LoVo (cell line): ENCODE measurements around the gene LDB2.
A peak's percentile ranks its signal among the peaks of the same experiment; 100 is the strongest.
"Not testable (repeated sequence)": the region's sequence is repeated elsewhere in the genome, so short reads cannot be mapped to it uniquely, and the experiment has no call there.

ENCODE experiments used
- DNase-seq: peaks from one replicate; pipeline ENCODE4 v3.0.0-alpha.2; 2016; ENCODE audit warnings: low spot score

The LDB2 gene

DNA sequence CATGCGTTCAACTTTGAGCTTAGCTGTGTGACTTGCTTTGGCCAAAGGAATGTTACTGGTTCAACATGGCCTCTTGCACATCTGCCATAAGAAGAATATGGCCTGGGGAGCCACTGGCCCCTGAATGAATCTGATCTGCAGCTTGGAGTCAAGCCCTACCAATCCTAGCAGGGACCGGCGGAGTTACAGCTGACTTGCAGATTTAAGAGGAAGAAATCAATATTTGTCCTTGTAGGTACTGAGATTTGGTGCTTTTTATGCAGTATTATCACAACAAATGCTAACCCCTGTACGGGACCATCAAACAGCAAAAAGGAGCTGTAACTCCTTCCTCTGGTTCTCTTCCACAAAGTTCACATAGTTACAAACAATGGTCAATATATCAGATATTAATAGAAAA is 252.0 kb downstream of the LDB2 start:
- no peak for DNase-seq

- DNase-seq = no peak
Measured at GRCh38 chr4:16643893-16644292, 254.6 kb downstream of the LDB2 start.

- peak; percentile 23 for DNase-seq
Measured at GRCh38 chr4:16642897-16643296, 255.5 kb downstream of the LDB2 start.

DNA sequence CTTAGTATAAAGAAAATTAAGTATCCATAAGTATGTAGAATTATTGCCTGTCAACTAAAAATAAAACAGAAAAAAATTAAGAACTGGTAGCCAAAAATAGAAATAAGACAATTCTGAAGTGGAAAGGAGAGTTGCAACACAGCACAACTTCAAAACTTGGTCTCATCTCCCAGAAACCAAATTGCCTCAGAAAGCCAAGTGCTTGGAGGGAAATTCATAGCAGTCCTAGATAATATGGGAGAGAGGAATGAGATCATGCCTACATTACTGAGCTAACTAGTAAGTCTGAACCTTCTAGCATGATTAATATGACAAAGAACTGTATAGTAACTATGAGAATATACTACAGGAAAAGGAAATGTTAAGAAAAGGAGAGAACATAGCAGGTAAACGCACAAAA is 256.5 kb downstream of the LDB2 start:
- DNase-seq = no peak

GRCh38 chr4:16636912-16637630 is 261.4 kb downstream of the LDB2 start:
- DNase-seq = no peak

DNA sequence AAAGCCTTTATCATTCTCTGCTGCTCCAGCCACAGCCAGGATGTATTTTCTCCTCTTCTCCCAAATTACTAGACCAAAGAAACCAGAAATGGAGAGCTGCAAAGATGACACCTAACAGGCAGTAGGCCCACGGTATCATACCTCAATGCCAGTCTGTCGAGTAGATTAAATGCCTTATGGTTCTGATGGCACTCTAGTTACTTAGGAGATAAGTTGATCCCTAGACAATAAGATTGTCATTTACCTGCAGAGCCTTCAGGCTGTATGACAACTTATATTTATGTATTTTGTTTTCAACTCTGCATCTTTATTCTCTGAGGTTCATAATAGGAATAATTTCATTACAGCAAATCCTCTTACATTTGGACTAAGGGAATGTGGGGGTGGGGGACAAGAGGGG is 262.1 kb downstream of the LDB2 start:
- DNase-seq = no peak

DNA sequence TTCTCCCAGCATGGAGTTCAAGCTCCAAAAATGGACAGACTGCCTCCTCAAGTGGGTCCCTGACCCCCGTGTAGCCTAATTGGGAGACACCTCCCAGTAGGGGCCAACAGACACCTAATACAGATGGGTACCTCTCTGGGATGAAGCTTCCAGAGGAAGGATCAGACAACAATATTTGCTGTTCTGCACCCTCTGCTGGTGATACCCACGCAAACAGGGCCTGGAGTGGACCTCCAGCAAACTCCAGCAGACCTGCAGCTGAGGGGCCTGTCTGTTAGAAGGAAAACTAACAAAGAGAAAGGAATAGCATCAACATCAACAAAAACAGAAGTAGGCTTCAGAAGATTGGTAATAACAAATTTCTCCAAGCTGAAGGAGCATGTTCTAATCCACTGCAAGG is 269.2 kb downstream of the LDB2 start:
- DNase-seq = not testable (repeated sequence)

DNA sequence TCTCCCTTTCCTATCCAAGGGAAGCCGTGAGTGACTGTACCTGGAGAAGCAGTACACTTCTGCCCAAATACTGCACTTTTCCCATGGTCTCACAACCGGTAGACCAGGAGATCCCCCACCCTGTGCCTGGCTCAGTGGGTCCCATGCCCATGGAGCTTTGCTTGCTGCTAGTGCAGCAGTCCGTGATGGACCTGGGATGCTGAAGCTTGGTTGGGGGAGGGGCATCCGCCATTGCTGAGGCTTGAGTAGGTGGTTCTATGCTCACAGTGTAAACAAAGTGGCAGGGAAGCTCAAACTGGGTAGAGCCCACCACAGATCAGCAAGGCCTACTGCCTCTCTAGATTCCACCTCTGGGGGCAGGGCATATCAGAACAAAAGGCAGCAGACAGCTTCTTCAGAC is 269.6 kb downstream of the LDB2 start:
- DNase-seq = not testable (repeated sequence)

DNA sequence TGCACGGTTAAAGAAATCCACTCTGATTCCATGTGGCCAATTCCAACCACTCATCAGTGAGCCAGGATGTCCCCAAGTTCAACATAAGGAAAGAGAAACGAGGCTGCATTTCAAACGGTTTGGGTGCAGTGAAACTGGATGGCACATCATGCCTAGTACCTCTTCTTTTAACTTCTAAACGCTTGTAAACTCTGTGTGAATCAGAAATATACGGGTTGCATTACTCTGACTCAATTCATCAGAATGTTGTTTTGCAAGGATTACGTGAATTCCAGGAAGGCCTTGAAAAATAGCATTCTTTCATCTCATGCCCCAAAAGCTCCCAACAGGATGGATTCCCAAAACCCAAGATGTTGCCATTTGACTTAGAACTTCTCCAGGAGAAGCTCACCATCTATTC is 270.4 kb downstream of the LDB2 start:
- DNase-seq = no peak

- peak; percentile 3 for DNase-seq
Measured at GRCh38 chr4:16626945-16627344, 271.5 kb downstream of the LDB2 start.

DNA sequence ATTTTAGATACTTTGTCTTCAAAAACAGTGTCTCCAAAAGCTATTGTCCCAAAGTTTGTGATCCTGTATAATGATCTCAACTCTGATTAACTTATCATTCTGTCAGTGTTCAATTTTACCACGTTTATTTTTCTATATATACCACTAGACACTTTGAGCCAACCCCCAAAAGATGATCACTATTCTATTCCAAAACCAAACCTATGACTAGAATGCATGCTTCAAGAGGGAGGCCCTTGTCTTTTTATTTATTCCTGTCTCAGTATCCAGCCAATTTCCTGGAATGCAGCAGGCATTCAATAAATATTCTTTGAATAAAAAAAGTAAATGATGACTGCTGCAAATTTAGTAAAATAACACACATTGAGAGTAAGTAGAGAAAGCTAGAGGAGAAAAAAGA is 275.6 kb downstream of the LDB2 start:
- DNase-seq = no peak

DNA sequence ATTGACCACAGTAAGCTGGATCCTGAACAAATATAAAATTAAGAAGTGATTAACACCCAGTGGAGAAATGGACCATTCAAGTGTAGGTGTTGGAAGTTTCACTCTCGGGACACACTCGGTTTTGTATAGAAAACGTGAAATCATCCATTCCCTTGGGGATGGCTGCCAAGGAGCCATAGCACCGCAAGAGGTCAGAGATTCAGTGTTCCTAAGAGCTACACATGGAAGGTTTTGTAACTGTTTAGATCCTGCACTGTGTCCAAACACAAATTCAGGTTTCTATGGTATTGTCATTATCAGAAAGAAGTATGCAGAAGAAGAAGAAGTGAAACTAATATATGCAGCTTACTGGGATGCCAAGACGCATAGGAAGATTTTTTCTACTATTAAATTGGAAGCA is 281.0 kb downstream of the LDB2 start:
- DNase-seq = no peak

DNA sequence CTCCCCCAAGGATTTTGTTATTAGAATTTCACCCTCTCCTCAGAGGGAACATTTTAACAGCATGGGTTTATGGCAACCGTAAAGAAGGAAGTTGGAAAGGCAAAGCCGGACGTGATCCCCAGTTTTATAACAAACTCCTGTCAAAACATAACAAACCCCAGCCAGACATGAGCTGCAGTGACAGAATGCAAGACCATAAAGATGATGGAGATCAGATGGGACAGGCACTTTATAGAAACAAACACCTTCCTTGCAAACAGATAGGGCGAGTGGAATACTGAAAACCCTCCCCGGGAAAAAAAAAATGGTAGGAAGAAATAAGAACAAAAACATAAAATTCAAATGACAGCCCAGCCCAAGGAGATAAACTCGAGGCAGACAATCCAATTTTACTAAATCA is 281.4 kb downstream of the LDB2 start:
- no peak for DNase-seq

DNA sequence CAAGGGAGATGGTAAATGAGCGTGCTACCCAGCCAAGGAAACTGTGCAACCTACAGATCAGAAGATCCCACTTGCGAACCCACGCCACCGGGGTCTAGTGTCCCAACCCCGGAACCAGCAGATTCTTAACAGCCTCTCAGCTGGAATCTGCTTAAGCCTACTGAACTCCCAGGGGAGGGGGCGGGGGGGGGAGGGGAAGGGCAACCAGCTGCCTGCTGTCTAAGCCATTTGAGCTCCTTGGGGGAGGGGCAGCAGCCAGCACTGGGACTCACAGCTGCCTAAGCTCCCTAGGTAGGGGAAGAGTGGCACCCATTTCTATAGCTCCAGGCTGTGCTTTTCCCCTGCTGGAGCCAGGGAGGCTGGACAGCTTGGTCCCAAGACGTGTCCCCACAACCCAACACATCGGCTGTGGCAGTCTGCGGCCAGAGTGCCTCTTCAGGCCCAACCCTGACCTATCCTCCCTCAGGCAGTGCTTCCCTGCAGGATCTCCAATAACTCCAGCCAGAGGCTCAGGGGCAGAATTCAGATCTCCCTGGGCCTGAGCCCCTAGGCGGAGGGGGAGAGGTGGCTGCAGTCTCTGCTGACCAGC is 289.2 kb downstream of the LDB2 start:
- DNase-seq = no peak

DNA sequence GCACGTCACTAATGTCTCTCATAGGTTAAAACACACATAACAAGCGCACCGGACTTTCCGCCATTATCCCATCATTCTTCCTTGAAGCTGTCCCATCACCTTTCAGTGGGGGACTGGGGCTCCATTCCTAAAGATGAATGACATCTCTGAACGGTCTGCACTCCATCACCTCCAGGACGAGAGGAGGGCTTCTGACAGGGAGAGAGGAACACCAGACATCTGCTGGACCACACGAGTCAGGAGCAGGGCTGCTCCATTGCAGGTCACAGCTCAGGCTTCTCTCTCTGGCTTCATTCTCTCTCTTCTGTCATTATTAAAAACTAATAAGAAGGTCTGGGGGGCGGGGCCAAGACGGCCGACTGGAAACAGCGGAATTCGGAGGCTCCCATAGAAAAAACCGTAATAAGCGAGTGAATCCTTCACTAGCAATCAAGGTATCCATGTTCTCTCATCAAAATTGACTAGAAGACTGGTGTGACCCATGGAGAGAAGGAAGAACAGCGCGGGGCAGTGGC is 289.8 kb downstream of the LDB2 start:
- no peak for DNase-seq

- no peak for DNase-seq
Measured at GRCh38 chr4:16608123-16608522, 290.3 kb downstream of the LDB2 start.

- no peak for DNase-seq
Measured at GRCh38 chr4:16607241-16608066, 291.0 kb downstream of the LDB2 start.

DNA sequence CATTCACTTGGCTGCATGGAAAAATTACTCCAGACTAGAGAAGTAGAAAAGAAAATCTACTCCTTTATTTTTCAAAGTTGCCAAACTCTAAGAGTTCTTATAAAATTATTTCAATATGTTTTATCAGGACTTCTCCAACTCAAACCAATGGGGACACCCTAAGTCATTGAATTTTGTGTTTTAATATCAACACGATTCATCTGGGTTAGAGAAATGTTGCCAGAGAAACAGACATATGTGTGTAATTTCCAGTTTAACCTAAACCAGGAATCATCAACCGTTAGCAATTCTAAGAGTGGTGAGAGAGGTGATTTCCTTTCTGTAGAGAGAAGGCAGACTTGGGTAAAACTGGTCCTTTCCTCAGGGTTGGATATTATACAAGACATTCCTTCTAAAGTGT is 291.8 kb downstream of the LDB2 start:
- no peak for DNase-seq

DNA sequence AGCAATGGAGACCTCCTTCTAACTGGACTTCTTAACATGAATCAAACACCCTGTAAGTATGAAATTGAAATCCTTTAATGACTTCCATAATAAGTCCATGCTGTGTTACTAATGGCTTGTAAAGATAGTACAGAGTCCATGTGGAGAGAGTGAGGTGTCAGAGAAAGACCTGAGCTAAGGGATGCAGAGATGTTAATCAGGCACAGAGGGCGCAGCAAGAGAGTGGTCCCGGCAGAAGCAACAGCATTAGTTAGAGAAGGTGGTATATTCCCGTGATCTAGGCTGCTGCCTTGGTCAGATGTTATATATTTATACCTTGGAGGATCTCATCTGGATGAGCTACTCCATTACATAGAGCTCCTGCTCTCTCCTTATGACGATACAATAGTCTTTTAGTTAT is 295.3 kb downstream of the LDB2 start:
- no peak for DNase-seq

- DNase-seq = no peak
Measured at GRCh38 chr4:16598597-16599206, 299.7 kb downstream of the LDB2 start.

- no peak for DNase-seq
Measured at GRCh38 chr4:16597845-16598596, 300.4 kb downstream of the LDB2 start.

- DNase-seq = no peak
Measured at GRCh38 chr4:16597443-16597842, 301.0 kb downstream of the LDB2 start.
